ENCODE measurements around the gene XXYLT1. TPM values are rescaled to one million over a fixed set of nuclear protein-coding genes. Genes with fewer than 3 reads are reported as not detected.

Gene XXYLT1
- polyA plus RNA-seq, 2 of the 4 experiments (the other 2 are of a cell fraction) = 11.9 to 12.0 TPM

DNA sequence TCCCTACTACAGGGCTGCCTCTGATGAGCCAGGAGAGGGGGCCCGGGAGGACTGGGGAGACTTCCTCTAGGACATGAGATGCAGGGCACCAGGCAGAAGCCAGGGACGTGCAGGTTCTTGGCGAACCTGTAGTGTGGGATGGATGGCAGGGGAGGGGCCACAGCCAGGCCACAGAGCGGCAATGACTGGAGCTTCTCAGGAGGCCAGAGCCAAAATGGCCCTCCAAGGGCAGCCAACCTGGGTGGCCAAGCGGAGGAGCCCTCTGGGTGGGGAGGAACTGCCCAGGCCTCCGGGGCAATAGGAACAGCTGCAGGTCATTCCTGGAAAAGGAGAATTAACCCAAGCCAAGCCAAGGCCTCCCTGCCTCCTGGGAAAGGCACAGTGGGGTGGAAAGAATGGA, 224.5 kb downstream of the XXYLT1 start:
- no peak for ATAC-seq
- no peak overlapping the region for H3K4me2 ChIP-seq
- POLR2A ChIA-PET = no interaction called here
- H3K4me1 ChIP-seq = 0 out of 3 replicates have a peak, but pooled peaks cover 5% of the 10 kb centered on the region
- 59% methylated on average over 5 of the region's 6 CpGs for WGBS (ENCODE audit: missing lambda C conversion rate)
- H3K4me3 ChIP-seq = no peak overlapping the region
- no peak overlapping the region for H3K27ac ChIP-seq
- no peak for FAIRE-seq
- no peak for TF ChIP-seq FOXS1 (CRISPR knock-in tag; IDR thresholded peaks at IDR 0.05)
- TF ChIP-seq, protein P1, sequence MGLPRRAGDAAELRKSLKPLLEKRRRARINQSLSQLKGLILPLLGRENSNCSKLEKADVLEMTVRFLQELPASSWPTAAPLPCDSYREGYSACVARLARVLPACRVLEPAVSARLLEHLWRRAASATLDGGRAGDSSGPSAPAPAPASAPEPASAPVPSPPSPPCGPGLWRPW (IDR thresholded peaks at IDR 0.05) = no peak
- CTCF ChIA-PET = no interaction called here
- no peak for DNase-seq (ENCODE audit: low read depth in 1 of 2, low spot score in 1 of 2)
- no peaks in the 10 kb centered on the region for H3K9me3 ChIP-seq

DNA sequence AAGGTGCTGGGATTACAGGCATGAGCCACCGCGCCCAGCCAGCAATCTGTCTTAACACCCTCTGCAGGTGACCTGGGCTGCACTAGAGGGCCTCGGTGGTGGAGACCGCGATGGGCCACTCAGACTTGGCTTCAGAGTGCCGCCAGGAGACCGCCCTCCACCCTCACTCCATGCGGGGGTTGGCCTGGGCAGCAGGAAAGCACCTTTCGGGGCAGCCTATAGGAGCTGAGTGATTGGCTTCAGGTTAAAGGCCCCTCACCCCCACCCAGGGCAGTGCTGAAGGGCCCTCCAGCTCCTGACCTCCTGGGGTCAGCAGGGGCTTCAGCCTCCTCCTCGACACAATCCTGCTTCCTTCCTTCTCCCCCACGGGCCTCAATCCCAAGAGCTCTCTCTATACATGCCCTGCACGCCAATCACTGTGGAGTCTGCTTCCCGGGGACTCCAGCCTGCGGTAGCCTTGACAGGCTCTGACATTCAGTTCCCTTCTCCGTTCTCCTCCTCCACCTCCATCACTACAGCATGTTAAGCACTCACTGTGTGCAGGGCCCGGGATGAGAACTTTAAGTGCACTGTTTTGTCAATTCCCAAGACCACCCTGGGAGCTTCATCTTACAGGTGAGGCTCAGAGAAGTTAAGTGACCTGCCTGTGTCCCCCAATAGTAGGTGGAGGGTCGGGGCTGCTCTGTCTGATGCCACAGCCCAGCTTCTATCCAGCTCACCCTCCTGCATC, 225.3 kb downstream of the XXYLT1 start:
- 85% methylated on average over 13 of the region's 17 CpGs for WGBS (ENCODE audit: missing lambda C conversion rate)
- CTCF ChIA-PET = no interaction called here

DNA sequence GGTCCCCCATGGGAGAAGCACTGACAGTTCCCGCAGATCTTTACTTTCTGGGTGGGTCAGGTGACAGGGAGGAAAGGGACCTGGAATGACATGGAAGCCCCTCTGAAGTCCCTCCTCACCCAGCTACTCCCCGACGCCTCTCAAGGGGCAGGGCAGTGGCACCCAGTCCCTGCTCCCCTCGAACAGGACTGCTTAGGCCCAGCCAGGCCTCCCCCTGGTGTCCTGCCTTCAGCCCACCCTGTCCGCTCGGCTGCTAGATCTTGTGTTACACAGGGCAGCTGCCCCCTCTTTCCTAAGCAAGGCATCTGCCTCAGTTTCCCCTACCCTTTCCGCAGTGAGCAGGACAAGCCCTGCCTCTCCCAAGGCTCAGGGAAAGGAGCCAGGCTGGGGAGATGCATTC, 226.5 kb downstream of the XXYLT1 start:
- H3K4me1 ChIP-seq = 0 out of 3 replicates have a peak, but pooled peaks cover 9% of the 10 kb centered on the region
- no peak for FAIRE-seq

More for the DNA sequence above, 225.3 kb downstream of the XXYLT1 start:
- ATAC-seq = no peak
- Histone ChIP-seq H3K4me1 (0 out of 3 replicates have a peak, but pooled peaks cover 8% of the 10 kb centered on the region), H3K27ac (no peak overlapping the region), H3K9me3 (no peaks in the 10 kb centered on the region), H3K4me3 (no peak overlapping the region), H3K4me2 (no peak overlapping the region)
- no peak for DNase-seq (ENCODE audit: low read depth in 1 of 2, low spot score in 1 of 2)
- POLR2A ChIA-PET = no interaction called here
- TF ChIP-seq HEYL (CRISPR knock-in tag; IDR thresholded peaks at IDR 0.05) = no peak
- TF ChIP-seq, protein P2, sequence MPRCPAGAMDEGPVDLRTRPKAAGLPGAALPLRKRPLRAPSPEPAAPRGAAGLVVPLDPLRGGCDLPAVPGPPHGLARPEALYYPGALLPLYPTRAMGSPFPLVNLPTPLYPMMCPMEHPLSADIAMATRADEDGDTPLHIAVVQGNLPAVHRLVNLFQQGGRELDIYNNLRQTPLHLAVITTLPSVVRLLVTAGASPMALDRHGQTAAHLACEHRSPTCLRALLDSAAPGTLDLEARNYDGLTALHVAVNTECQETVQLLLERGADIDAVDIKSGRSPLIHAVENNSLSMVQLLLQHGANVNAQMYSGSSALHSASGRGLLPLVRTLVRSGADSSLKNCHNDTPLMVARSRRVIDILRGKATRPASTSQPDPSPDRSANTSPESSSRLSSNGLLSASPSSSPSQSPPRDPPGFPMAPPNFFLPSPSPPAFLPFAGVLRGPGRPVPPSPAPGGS (IDR thresholded peaks at IDR 0.05) = no peak
- FAIRE-seq = no peak

More for the DNA sequence above, 226.5 kb downstream of the XXYLT1 start:
- Histone ChIP-seq H3K4me2 (no peak overlapping the region), H3K9me3 (no peaks in the 10 kb centered on the region), H3K27ac (no peak overlapping the region), H3K4me3 (no peak overlapping the region)
- no peak for ATAC-seq
- DNase-seq (ENCODE audit: low read depth in 1 of 2, low spot score in 1 of 2) = no peak
- CTCF ChIA-PET = no interaction called here
- 82% methylated on average over 6 of the region's 7 CpGs for WGBS (ENCODE audit: missing lambda C conversion rate)
- no peak for TF ChIP-seq CBX8 (IDR thresholded peaks at IDR 0.05)
- TF ChIP-seq JUNB (IDR thresholded peaks at IDR 0.05) = no peak
- TF ChIP-seq, protein P3, sequence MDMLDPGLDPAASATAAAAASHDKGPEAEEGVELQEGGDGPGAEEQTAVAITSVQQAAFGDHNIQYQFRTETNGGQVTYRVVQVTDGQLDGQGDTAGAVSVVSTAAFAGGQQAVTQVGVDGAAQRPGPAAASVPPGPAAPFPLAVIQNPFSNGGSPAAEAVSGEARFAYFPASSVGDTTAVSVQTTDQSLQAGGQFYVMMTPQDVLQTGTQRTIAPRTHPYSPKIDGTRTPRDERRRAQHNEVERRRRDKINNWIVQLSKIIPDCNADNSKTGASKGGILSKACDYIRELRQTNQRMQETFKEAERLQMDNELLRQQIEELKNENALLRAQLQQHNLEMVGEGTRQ (IDR thresholded peaks at IDR 0.05) = no peak
- TF ChIP-seq, protein P4, sequence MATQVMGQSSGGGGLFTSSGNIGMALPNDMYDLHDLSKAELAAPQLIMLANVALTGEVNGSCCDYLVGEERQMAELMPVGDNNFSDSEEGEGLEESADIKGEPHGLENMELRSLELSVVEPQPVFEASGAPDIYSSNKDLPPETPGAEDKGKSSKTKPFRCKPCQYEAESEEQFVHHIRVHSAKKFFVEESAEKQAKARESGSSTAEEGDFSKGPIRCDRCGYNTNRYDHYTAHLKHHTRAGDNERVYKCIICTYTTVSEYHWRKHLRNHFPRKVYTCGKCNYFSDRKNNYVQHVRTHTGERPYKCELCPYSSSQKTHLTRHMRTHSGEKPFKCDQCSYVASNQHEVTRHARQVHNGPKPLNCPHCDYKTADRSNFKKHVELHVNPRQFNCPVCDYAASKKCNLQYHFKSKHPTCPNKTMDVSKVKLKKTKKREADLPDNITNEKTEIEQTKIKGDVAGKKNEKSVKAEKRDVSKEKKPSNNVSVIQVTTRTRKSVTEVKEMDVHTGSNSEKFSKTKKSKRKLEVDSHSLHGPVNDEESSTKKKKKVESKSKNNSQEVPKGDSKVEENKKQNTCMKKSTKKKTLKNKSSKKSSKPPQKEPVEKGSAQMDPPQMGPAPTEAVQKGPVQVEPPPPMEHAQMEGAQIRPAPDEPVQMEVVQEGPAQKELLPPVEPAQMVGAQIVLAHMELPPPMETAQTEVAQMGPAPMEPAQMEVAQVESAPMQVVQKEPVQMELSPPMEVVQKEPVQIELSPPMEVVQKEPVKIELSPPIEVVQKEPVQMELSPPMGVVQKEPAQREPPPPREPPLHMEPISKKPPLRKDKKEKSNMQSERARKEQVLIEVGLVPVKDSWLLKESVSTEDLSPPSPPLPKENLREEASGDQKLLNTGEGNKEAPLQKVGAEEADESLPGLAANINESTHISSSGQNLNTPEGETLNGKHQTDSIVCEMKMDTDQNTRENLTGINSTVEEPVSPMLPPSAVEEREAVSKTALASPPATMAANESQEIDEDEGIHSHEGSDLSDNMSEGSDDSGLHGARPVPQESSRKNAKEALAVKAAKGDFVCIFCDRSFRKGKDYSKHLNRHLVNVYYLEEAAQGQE (IDR thresholded peaks at IDR 0.05) = no peak
- TF ChIP-seq RCOR1 (IDR thresholded peaks at IDR 0.05; ENCODE audit: low read depth, low read length) = no peak
- TF ChIP-seq SREBF2 (IDR thresholded peaks at IDR 0.05) = no peak
- TF ChIP-seq, protein P5, sequence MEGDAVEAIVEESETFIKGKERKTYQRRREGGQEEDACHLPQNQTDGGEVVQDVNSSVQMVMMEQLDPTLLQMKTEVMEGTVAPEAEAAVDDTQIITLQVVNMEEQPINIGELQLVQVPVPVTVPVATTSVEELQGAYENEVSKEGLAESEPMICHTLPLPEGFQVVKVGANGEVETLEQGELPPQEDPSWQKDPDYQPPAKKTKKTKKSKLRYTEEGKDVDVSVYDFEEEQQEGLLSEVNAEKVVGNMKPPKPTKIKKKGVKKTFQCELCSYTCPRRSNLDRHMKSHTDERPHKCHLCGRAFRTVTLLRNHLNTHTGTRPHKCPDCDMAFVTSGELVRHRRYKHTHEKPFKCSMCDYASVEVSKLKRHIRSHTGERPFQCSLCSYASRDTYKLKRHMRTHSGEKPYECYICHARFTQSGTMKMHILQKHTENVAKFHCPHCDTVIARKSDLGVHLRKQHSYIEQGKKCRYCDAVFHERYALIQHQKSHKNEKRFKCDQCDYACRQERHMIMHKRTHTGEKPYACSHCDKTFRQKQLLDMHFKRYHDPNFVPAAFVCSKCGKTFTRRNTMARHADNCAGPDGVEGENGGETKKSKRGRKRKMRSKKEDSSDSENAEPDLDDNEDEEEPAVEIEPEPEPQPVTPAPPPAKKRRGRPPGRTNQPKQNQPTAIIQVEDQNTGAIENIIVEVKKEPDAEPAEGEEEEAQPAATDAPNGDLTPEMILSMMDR (IDR thresholded peaks at IDR 0.05) = no peak
- no peak for TF ChIP-seq HOXB5 (CRISPR knock-in tag; IDR thresholded peaks at IDR 0.05)
- TF ChIP-seq ESRRA (IDR thresholded peaks at IDR 0.05; ENCODE audit: borderline replicate concordance, low read length) = no peak
- TF ChIP-seq NR3C1 (IDR thresholded peaks at IDR 0.05) = no peak
- no peak for TF ChIP-seq HDAC2 (IDR thresholded peaks at IDR 0.05)
- TF ChIP-seq BHLHE40 (IDR thresholded peaks at IDR 0.05; ENCODE audit: low read depth, low read length) = no peak
- no peak for TF ChIP-seq GATA3 (IDR thresholded peaks at IDR 0.05; ENCODE audit: borderline replicate concordance)
- no peak for TF ChIP-seq POLR2A (IDR thresholded peaks at IDR 0.05; ENCODE audit: low read length)
- no peak for TF ChIP-seq CHD2 (IDR thresholded peaks at IDR 0.05; ENCODE audit: low read length, partially characterized antibody)
- no peak for TF ChIP-seq ZNF302 (CRISPR knock-in tag; IDR thresholded peaks at IDR 0.05)
- TF ChIP-seq FOSB (CRISPR knock-in tag; IDR thresholded peaks at IDR 0.05) = no peak
- no peak for TF ChIP-seq MAFK (IDR thresholded peaks at IDR 0.05; ENCODE audit: partially characterized antibody)
- no peak for TF ChIP-seq EHMT2 (IDR thresholded peaks at IDR 0.05; ENCODE audit: low read depth)
- POLR2A ChIA-PET = no interaction called here

All from A549 (cell line).